ENCODE results near the gene GALNS. TPM values are rescaled to one million over a fixed set of nuclear protein-coding genes. Genes with fewer than 3 reads are reported as not detected.
"Not testable (repeated sequence)": the region's sequence is repeated elsewhere in the genome, so short reads cannot be mapped to it uniquely, and the experiment has no call there.

GALNS gene
- total and polyA plus RNA-seq, 12 donors: 12.6 to 63.1 (median 36.2) TPM

DNA sequence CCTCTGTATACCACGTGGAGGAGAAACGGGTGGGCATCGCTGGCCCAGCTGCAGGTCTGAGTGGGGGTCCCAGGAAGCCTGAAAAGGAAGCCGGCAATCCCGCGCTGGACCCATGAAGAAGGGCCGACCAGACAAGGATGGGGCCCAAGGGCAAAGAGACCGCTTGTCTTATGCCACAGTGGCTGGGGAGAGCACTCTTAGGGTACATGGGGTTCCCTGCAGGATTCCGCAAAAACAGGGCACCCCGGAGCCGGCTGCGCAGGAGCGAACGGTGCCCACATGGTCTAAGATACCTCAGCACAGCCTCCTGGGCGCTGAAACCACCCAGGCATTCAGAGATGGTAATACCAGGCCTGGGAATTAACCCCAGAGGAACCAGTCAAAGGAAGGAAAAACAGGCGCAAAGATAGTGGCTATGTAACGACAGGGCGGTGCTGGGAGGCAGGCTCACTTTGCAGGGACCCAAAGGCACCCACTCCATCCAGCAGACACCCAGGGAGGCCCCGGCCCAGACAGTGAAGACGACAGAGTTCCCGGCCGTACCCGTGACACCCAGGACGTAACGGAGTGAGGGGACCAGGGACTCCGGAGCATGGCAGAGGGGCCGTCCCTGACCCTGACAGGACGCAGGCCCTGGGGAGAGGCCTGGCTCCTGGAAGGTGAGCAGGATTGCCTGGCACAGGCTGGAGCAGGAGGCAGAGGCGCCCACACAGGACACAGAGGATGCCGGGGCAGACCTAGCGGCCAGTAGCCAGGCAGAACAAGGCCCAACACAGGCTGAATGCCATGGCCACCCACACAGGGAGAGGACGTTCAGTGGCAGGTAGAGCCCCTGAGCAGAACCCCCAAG, 82.0 kb downstream of the GALNS start:
- peaks cover 18 to 41% of the 10 kb centered on the region in 2 donors for H3K4me1 ChIP-seq (replicated peaks in 1 of 2)
- 90 to 95% (median 92%) methylated on average over 26 to 32 of the region's 32 CpGs for WGBS, 4 donors
- no peak for DNase-seq
- no peak overlapping the region for H3K4me3 ChIP-seq
- H3K36me3 ChIP-seq (replicated peaks in 1 of 2): no peaks in the 10 kb centered on the region
- H3K9me3 ChIP-seq (replicated peaks in 1 of 3): no peaks in the 10 kb centered on the region
- H3K27ac ChIP-seq: no peak overlapping the region
- no peak for TF ChIP-seq POLR2A (IDR thresholded peaks at IDR 0.05)
- TF ChIP-seq, protein P1, sequence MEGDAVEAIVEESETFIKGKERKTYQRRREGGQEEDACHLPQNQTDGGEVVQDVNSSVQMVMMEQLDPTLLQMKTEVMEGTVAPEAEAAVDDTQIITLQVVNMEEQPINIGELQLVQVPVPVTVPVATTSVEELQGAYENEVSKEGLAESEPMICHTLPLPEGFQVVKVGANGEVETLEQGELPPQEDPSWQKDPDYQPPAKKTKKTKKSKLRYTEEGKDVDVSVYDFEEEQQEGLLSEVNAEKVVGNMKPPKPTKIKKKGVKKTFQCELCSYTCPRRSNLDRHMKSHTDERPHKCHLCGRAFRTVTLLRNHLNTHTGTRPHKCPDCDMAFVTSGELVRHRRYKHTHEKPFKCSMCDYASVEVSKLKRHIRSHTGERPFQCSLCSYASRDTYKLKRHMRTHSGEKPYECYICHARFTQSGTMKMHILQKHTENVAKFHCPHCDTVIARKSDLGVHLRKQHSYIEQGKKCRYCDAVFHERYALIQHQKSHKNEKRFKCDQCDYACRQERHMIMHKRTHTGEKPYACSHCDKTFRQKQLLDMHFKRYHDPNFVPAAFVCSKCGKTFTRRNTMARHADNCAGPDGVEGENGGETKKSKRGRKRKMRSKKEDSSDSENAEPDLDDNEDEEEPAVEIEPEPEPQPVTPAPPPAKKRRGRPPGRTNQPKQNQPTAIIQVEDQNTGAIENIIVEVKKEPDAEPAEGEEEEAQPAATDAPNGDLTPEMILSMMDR (IDR thresholded peaks at IDR 0.05): no peak
- intact Hi-C loops (cut with DNase I): no loop called here
- H3K27me3 ChIP-seq: no peaks in the 10 kb centered on the region

DNA sequence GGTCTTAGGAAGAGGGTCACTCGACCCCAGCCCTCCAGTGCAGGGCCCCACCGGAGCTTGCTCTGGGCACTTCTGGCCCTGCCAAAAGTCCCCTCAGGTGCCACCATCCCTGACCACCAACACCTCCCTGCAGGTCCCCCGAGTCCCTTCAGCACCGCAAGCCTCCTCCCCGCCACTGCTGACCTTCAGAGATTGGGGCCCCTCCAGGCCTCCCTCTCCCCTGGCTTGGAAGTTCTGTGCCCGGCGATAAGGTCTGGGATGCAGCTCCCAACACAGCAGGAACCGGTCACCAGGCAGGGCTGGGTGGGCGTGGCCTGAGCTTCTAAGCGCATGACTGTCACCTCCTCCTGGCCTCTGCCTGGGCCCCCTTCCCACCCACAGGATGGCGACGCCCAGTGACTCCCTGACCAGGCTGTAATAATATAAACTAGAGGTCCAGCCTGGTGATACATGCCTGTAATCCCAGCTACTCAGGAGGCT, 82.9 kb downstream of the GALNS start:
- H3K4me1 ChIP-seq (replicated peaks in 1 of 2): peaks cover 18 to 42% of the 10 kb centered on the region in 2 donors
- peak overlapping the region in 2 of 5 donors; percentile 75 to 81 for H3K27ac ChIP-seq

DNA sequence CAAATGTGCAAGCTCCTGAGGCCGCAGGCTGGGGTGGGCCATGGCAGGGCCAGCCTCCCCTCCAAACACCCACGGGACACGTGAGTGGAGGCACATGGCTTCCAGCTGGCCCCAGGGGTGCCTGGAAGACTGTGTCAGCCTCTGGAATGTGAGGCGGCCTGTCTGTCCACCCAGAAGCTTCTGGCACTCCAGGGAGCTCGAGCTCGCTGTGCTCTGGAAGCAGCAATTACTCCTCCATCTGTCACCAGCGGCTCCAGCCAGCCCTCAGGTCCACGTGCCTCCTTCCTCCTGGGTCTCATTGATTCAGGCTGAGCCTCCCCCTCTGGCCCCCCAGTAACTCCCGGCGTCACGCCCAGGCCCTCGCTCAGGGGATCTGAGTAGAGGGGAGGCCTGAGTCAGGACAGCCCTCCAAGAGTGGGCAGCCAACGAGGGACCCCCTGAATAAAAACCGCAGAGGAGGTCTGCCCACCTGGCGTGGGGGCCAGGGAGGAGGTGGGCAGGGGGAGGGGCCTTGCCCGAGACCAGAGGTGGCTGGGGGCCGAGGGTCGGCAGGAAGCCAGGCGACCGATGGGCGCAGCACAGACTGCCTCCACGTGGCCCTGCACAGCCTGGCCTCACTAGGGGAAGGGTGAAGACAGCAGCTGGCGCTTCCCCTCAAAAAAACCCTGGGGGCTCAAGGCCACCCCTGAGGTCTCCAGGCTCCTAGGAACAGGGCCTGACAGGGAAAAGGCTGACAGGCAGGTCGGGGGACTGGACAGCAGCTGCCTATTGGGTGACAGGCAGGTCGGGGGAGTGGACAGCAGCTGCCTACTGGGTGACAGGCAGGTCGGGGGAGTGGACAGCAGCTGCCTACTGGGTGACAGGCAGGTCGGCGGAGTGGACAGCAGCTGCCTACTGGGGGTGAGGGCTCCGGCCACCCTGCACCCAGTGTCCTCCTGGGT, 83.6 kb downstream of the GALNS start:
- intact Hi-C loops (cut with DNase I): no loop called here
- Histone ChIP-seq H3K27ac (peak overlapping the region in 3 of 5 donors; percentile 49 to 81 (median 75)), H3K4me3 (no peak overlapping the region), H3K36me3 (replicated peaks in 1 of 2) (no peaks in the 10 kb centered on the region), H3K4me1 (replicated peaks in 1 of 2) (peaks cover 18 to 43% of the 10 kb centered on the region in 2 donors), H3K9me3 (replicated peaks in 1 of 3) (no peaks in the 10 kb centered on the region), H3K27me3 (no peaks in the 10 kb centered on the region)
- DNase-seq: peak in 6 of 7 donors; percentile 42 to 79 (median 52)
- TF ChIP-seq POLR2A (IDR thresholded peaks at IDR 0.05): no peak
- TF ChIP-seq, protein P1 (IDR thresholded peaks at IDR 0.05): no peak
- 55 to 82% (median 65%) methylated on average over 2 to 29 of the region's 29 CpGs for WGBS, 4 donors

More for the DNA sequence above, 82.9 kb downstream of the GALNS start:
- intact Hi-C loops (cut with DNase I): no loop called here
- TF ChIP-seq, protein P1 (IDR thresholded peaks at IDR 0.05): no peak
- no peak for TF ChIP-seq POLR2A (IDR thresholded peaks at IDR 0.05)
- Histone ChIP-seq H3K9me3 (replicated peaks in 1 of 3) (no peaks in the 10 kb centered on the region), H3K27me3 (no peaks in the 10 kb centered on the region), H3K36me3 (replicated peaks in 1 of 2) (no peaks in the 10 kb centered on the region), H3K4me3 (no peak overlapping the region)
- DNase-seq: peak in 5 of 7 donors; percentile 52 to 70 (median 66)
- 20 to 56% (median 48%) methylated on average over 7 to 12 of the region's 12 CpGs; no CpG with 5 or more reads in 1 of the 4 donors for WGBS, 4 donors

DNA sequence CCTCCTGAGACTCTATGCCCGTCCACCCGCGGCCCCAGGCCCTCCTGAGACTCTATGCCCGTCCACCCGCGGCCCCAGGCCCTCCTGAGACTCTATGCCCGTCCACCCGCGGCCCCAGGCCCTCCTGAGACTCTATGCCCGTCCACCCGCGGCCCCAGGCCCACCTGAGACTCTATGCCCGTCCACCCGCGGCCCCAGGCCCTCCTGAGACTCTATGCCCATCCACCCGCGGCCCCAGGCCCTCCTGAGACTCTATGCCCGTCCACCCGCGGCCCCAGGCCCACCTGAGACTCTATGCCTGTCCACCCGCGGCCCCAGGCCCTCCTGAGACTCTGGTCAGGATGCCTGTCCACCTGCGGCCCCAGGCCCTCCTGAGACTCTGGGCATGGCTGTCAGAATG, 85.0 kb downstream of the GALNS start:
- WGBS, 4 donors: 94 to 98% (median 95%) methylated on average over 4 to 17 of the region's 23 CpGs; no CpG with 5 or more reads in 1 of the 4 donors
- H3K4me3 ChIP-seq; H3K9me3 ChIP-seq (replicated peaks in 1 of 3); H3K27me3 ChIP-seq; H3K36me3 ChIP-seq (replicated peaks in 1 of 2); DNase-seq; intact Hi-C loops (cut with DNase I): not testable (repeated sequence)
- Histone ChIP-seq H3K4me1 (replicated peaks in 1 of 2) (peaks cover 18 to 52% of the 10 kb centered on the region in 2 donors), H3K27ac (peak overlapping the region in 1 of 5 donors; percentile 86)

All from adrenal gland (tissue), 12 donors.